Liver (tissue), 9 donors: ENCODE measurements around the gene GALNT9. TPM values are rescaled to one million over a fixed set of nuclear protein-coding genes. Genes with fewer than 3 reads are reported as not detected.

Experiments used
- DNase-seq: peaks from one replicate; pipeline ENCODE4 v3.0.0-alpha.2; 2017; ENCODE audit warnings: low spot score
- H3K27ac ChIP-seq, 2 donors: one replicate each; pipeline ENCODE4 v1.7.0; 2013; ENCODE audit warnings: inconsistent platforms in 2 of 2, low read length in 2 of 2, control low read depth in 1 of 2, low read depth in 1 of 2, mild to moderate bottlenecking in 1 of 2
- H3K27me3 ChIP-seq, 4 donors: one replicate each; pipeline versions ENCODE4 v1.6.1 to v1.7.0; 2013; ENCODE audit warnings: low read length in 3 of 4, inconsistent platforms in 1 of 4, mild to moderate bottlenecking in 1 of 4, moderate library complexity in 1 of 4; ENCODE audit not compliant: control insufficient read depth in 4 of 4, insufficient read depth in 4 of 4
- H3K36me3 ChIP-seq, 4 donors: one replicate each; pipeline versions ENCODE4 v1.6.1 to v1.7.0; 2013; ENCODE audit warnings: low read length in 3 of 4, mild to moderate bottlenecking in 3 of 4, low read depth in 1 of 4, moderate library complexity in 1 of 4; ENCODE audit not compliant: control insufficient read depth in 4 of 4, insufficient read depth in 3 of 4
- H3K4me1 ChIP-seq, 4 donors: one replicate each; pipeline versions ENCODE4 v1.6.1 to v1.7.0; 2013; ENCODE audit warnings: low read length in 3 of 4, mild to moderate bottlenecking in 3 of 4, moderate library complexity in 1 of 4; ENCODE audit not compliant: control insufficient read depth in 4 of 4, insufficient read depth in 4 of 4
- H3K4me3 ChIP-seq, 3 donors: one replicate each; pipeline versions ENCODE4 v1.6.1 to v1.7.0; 2013; ENCODE audit warnings: low read length in 3 of 3, control low read depth in 1 of 3, low read depth in 1 of 3, mild to moderate bottlenecking in 1 of 3
- H3K9ac ChIP-seq, 2 donors: one replicate each; pipeline ENCODE4 v1.7.0; 2013; ENCODE audit warnings: low read length in 2 of 2, mild to moderate bottlenecking in 2 of 2, moderate library complexity in 2 of 2, control low read depth in 1 of 2, low read depth in 1 of 2
- H3K9me3 ChIP-seq, 4 donors: one replicate each; pipeline versions ENCODE4 v1.6.1 to v1.7.0; 2013; ENCODE audit warnings: low read length in 3 of 4; ENCODE audit not compliant: control insufficient read depth in 4 of 4
- ATF3 ChIP-seq: IDR thresholded peaks from 2 replicates; pipeline ENCODE4 v1.6.1; 2016; ENCODE audit warnings: antibody characterized with exemption
- CTCF ChIP-seq: fragments of 150-350 bp; IDR thresholded peaks from 2 replicates; pipeline ENCODE4 v1.5.1; 2017; ENCODE audit warnings: improper control_type of control experiment, low read depth, low read length; ENCODE audit not compliant: missing input control
- EGR1 ChIP-seq, 2 donors: IDR thresholded peaks; 2 replicates each; pipeline ENCODE4 v1.6.1; 2016 to 2018; ENCODE audit warnings: antibody characterized with exemption in 2 of 2, low read depth in 2 of 2
- FOXA1 ChIP-seq: IDR thresholded peaks from 2 replicates; pipeline ENCODE4 v1.6.1; 2016; ENCODE audit warnings: antibody characterized with exemption
- HNF4A ChIP-seq, 2 donors: conservative IDR thresholded peaks; 2 replicates each; pipeline ENCODE4 v1.6.1; 2016; ENCODE audit warnings: antibody characterized with exemption in 2 of 2, mild to moderate bottlenecking in 2 of 2
- MAX ChIP-seq: IDR thresholded peaks from 2 replicates; pipeline ENCODE4 v1.6.1; 2016; ENCODE audit warnings: antibody characterized with exemption
- NR2F2 ChIP-seq: IDR thresholded peaks from 2 replicates; pipeline ENCODE4 v1.6.1; 2016; ENCODE audit warnings: antibody characterized with exemption
- RAD21 ChIP-seq, 2 donors: IDR thresholded peaks; 2 replicates each; pipeline ENCODE4 v1.6.1; 2016; ENCODE audit warnings: antibody characterized with exemption in 2 of 2, mild to moderate bottlenecking in 2 of 2
- REST ChIP-seq: IDR thresholded peaks from 2 replicates; pipeline ENCODE4 v1.6.1; 2016; ENCODE audit warnings: antibody characterized with exemption, mild to moderate bottlenecking
- TAF1 ChIP-seq: conservative IDR thresholded peaks from 2 replicates; pipeline ENCODE4 v1.6.1; 2016; ENCODE audit warnings: antibody characterized with exemption, mild to moderate bottlenecking
- ZBTB33 ChIP-seq: IDR thresholded peaks from 2 replicates; pipeline ENCODE4 v1.6.1; 2016; ENCODE audit warnings: antibody characterized with exemption
- WGBS: extraction: QIAGEN DNeasy Blood & Tissue Kit; methylation state at CpG from one replicate; pipeline ENCODE4 v1.1.7; 2013; 5-methylcytosine and 5-hydroxymethylcytosine counted together
- polyA plus RNA-seq, 2 donors: library from polyadenylated mRNA; stranded (reverse) in 1 of 2; unstranded in 1 of 2; fragments of 200-250 nt in 1 of 2; fragments of >200 nt in 1 of 2; fragmentation: Nextera tagmentation in 1 of 2; extraction: Ambion mirVana in 1 of 2; gene quantifications; one replicate each; pipeline versions ENCODE4 v1.2.1 to v1.2.3, GENCODE V29; 2013 to 2015
- total RNA-seq, 2 donors: library from RNA; depleted of rRNA; stranded (reverse); fragments of >200 nt; gene quantifications; one replicate each; pipeline ENCODE4 v1.2.3, GENCODE V29; 2014
- donor health status: healthy.
- donor health status: healthy.
- donor health status: healthy.
- donor health status: healthy.
- donor health status: healthy.

The GALNT9 gene
- total and polyA plus RNA-seq, 4 donors, result 0.05 to 0.25 (median 0.09) TPM; not detected in 1

GRCh38 chr12:132188451-132188901 lies 140.9 kb downstream of the GALNT9 start:
- H3K27me3 ChIP-seq, result no peaks in the 10 kb centered on the region
- 86% methylated on average over 21 of the region's 21 CpGs for WGBS

More at GRCh38 chr12:132188451-132188901, 140.9 kb downstream of the GALNT9 start:
- Histone ChIP-seq H3K9ac (no peak overlapping the region), H3K27ac (no peak overlapping the region), H3K36me3 (no peaks in the 10 kb centered on the region), H3K9me3 (peaks cover 0 to 2% (median under 1%) of the 10 kb centered on the region in 4 donors), H3K4me1 (peaks cover 7 to 16% (median 7%) of the 10 kb centered on the region in 4 donors), H3K4me3 (no peak overlapping the region)
- DNase-seq, result no peak
- TF ChIP-seq EGR1 (IDR thresholded peaks at IDR 0.05; ENCODE audit: low read depth in 2 of 2) (no peak), RAD21 (IDR thresholded peaks at IDR 0.05) (no peak), HNF4A (conservative IDR thresholded peaks at IDR 0.05) (no peak), FOXA1 (no peak), NR2F2 (no peak), REST (no peak), CTCF (no peak), ATF3 (no peak), MAX (no peak), ZBTB33 (no peak), TAF1 (no peak)
